Activated CD8-positive, alpha-beta memory T cell treated with anti-CD3 and anti-CD28 coated beads, Interleukin-2, amount 50 U/mL, for 24 hours (primary cell): ENCODE data around the gene ANGPTL7.
"Not testable (repeated sequence)": the region's sequence is repeated elsewhere in the genome, so short reads cannot be mapped to it uniquely, and the experiment has no call there.

Source experiments
- DNase-seq: peaks from one replicate; pipeline ENCODE4 v3.0.0-alpha.2; 2020; ENCODE audit errors: extremely low read depth

ANGPTL7 gene, protein sequence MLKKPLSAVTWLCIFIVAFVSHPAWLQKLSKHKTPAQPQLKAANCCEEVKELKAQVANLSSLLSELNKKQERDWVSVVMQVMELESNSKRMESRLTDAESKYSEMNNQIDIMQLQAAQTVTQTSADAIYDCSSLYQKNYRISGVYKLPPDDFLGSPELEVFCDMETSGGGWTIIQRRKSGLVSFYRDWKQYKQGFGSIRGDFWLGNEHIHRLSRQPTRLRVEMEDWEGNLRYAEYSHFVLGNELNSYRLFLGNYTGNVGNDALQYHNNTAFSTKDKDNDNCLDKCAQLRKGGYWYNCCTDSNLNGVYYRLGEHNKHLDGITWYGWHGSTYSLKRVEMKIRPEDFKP

DNA sequence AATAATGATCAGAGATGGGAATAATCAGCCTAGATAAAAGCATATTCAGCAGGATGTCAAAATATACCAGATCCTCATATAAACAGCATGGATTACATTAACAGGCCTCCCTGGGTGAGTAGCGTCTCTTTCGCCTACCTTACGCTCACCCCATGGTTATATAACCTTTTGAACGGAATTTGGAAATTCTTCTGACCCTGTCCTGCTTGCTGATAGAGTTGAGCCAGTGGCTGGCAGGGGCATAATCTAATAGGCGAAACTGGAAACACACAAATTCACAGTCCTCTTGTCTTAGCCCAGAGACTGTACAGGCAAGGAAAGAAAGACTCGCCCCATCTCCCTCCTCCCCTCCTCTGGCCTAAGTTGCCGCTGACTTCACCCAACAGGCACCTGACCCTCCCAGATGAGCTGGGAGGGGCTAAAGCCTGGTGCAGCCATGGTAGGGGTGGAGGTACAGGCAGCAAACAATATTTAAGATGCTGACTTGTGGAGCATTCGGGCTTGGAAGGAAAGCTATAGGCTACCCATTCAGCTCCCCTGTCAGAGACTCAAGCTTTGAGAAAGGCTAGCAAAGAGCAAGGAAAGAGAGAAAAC is at the start of gene ANGPTL7:
Gene ANGPTL7 (plus strand): TSS at position 498 of the 594 bp plus-strand sequence. CDS start 225 bp downstream, outside the sequence.
- no peak for DNase-seq

DNA sequence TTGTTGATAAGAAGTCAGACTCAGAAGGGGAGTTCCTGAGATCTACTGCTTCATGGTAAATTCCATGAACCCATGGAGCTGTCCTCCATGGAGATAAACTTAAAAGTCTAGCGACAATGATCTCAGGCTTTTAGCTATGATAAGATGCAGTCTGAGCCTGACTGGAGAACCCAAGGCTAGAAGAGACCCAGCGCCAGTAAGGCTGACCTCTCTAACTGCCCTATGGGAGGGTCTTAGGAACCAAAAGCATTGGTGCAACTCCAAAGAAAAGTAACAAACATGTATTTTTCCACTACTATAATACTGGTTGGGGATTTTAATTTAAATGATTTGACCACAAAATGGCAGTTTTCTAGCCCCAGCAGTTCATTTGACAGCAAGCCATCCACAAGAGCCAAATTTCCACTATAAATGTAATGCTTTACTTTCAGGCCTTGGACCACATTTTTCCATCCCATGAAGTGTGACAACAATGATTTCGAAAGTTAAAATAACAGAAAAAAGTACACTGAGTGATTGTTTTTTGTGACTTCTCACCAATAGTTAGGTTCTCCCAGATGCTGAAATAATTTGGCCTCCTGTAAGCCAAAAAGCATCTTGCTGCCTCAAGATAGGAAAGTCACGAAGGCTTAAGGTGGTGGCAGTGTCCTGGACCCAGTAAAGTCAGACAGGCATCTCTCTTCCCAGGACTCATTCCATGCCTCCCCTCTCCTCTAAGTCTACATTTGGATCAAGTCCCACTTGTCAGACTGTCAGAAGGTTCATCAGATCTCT is 46.4 kb upstream of the ANGPTL7 start:
- no peak for DNase-seq

DNA sequence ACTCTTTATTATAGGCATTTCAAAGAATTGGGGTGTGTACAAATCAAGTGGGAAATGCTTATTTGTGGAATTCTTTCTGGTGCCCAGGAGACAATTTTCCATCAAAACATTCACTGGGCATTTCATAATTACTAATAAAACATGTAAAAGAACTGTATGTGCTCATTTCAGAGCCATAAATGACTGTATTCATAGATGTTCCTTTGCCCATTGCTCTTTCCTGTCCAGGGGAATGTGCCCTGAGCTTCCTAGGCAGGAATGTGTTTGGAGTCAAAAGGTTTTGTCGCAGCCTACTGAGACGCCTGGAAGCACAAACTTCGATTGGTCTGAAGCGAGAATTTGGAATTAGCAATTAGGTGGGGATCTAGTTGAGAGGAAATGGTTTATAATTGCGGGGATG is 45.8 kb upstream of the ANGPTL7 start:
- no peak for DNase-seq

DNA sequence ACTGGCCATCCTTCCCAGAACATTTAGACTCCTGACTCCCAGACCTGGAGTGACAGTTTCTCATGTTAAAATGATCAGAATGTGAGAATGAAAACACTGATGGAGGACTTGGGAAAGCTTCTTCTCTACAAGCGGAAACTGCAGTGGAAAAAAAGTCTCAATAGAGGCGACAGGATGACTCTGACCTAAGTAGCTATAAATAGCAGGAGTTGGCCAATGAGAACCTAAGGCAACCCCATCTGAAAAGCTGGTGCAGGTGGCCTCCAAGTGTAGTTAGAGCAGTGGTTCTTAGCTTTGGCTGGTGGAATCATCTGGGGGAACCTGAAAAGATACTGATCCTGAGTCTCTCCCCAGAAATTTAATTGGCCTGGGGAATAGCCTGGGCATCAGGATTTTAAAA is 45.2 kb upstream of the ANGPTL7 start:
- DNase-seq = no peak

DNA sequence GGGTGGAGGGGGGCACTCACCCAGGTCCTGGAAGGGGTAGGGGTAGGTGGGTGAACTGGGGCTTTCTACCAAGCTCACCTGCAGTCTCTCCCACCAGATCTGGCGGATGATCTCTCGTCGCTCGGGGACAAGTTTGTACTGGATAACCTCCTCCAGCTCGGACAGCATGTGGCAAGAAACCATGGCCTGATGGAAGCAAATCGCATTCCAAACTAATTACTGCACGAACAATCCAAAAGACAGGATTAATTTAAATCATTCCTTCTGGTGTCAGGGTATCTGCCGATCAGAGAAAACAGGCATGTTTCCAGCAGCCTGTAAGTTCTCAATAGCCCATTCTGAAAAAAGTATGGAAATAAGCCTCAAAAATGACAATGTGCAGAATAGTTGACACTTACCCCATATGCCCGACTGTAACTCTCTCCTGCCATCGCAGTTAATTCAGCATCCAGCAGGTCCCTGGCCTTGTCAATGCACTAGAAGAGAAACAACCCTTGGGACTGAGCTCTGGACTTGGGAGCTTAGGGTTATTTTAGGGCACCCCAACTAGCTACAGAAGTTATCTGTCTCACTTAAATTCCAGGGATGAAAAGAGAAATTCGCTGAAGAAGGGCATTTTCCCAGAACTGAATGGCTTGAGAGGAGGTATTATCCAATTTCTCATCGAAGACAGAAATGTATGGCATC is 44.4 kb upstream of the ANGPTL7 start:
- DNase-seq = no peak

DNA sequence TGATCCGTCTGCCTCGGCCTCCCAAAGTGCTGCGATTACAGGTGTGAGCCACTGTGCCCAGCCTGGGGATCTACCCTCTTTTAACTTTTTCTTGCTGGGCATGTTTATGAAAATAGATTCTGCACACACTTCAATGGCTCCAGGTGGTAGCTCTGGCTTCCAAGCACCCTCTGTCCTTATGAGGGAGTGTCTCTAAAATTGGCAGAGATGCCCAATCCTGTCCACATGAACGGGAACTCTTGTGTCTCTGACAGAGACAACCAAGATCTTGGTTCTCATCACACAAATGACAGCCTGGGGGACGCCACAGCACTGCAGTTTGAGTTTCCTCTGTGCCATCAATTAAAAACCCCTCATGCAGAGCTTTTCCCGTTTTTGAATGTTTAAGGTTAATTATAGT is 43.4 kb upstream of the ANGPTL7 start:
- DNase-seq = no peak

DNA sequence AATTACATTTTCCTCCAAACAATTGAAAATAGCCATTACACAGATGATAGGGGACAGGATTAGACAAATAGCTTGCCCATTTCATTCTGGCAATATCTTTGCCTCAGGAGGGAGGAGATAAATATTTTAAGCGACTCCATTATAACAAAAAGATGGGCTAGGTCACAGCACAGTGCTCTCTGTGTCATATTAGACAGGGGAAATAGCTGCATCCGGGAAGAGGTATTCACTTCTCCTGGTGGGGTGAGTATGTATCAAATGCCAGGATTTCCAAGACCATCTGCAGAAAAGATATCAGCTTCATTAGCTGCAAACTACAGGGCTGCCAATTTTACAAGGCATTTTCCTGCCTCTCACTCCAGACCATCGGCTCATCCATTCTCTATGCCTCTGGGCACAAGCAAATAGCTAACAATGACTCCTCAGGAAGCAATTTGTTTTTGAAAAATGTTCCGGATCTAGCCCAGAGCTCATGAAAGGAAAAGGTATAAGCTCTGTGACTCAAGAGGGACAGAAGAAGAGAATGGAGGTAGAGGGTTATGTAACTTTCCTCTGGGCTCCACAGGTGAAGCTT is 41.9 kb upstream of the ANGPTL7 start:
- no peak for DNase-seq

DNA sequence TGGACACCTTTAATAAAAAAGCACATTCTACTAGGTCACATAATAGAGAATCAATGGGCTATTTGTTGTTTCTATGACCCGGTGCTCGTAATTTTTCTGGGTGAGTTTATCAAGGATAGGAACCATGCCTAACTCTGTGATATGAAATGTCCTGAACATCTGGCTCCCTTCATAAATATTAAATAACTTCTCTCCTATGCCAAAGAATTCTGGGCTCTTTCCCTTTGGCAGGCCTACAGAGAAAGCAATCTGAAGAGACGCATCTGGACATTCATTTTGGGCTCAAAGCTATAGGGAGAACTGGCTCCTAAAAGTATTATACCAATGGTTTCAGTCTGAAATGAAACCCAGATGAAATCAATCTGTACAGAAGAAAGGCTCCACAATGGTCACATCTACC is 38.8 kb upstream of the ANGPTL7 start:
- no peak for DNase-seq

DNA sequence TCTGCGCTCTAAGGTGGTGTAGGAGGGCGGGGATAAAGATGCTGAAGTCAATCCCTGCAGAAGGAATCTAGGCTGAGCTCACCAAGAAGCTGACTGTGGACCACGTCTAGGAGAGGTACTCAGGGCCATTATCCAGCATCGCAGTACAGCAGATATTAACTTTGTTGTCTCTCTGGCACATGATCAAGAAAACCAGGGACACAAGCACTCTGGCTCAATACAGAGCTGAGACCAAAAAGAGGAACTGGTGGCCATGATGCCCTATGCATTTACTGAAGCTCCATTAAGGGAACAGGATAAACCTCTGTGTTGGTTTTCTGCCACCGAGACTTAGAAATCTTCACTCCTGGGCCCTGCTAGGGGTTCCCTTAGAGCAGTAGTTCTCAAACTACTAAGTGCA is 38.0 kb upstream of the ANGPTL7 start:
- no peak for DNase-seq

DNA sequence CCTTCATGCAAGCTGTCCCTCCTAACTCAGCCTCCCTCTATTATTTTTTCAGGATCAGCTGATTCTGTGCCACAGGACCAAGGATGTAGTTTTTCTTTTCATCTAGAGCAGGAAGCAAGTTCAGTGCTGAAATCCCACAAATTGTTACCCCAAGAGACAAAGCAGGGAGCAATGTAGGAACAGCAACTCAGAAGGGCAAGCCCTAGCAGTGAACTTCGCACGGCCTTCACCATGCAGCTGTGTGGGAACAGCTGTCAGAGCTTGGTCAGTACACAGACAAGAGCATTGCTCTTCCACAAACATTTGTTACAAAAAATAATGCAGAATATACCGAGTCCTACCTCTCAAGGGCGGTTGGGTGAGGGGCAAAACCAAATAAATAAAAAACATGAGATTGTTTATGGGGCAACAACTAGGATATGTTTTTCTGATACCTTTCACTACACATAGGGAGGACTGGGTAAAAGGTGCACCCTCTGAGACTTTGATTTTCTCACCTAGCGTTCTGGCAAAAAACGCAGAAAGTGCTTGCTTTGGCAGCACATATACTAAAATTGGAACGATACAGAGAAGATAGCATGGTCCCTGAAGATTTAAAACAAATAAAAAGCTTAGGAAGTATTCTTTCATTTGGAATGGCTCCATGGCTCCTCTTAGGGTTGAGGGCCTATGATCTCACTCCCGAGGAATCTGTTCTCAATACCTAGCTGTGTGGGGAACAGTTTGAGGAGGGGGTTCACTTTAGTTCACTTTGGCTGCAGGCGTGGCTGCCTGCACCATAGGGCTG is 37.1 kb upstream of the ANGPTL7 start:
- no peak for DNase-seq

DNA sequence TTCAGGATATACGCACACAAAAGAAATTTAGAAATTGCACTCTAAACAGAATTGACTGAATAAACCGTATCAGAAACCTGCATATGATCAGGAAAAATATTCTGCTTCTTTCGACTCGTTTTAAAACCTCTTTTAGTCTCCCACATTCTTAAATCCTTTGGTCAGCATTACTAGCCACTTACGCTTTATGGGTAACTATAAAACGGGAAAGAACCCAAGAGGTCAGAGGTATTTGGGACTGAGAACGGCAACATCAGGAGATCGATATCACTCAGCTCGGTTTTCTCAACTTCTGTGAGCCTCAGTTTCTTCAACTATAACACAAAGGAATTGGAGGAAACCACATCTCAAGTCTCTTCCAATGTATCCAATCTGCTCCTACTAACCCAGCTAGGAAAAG is 36.4 kb upstream of the ANGPTL7 start:
- DNase-seq = no peak

DNA sequence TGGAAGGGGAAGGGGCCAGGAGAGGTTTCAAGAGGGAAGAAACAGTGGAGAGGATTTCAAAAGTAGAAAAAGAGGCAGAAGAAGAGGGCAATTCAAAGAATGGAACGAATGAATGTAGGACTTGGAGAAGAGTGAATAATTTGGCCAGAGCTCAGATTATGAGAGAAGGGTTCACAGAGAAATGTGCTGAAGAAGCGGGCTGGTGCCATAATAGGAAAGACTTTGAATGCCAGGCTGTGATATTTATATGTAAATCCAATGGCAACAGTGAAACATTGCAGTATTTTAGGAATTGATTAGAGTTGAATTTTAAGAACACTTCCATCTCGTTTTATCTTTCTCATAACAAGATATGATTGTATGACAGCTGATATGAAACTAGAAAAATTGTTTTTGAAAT is 36.0 kb upstream of the ANGPTL7 start:
- no peak for DNase-seq

DNA sequence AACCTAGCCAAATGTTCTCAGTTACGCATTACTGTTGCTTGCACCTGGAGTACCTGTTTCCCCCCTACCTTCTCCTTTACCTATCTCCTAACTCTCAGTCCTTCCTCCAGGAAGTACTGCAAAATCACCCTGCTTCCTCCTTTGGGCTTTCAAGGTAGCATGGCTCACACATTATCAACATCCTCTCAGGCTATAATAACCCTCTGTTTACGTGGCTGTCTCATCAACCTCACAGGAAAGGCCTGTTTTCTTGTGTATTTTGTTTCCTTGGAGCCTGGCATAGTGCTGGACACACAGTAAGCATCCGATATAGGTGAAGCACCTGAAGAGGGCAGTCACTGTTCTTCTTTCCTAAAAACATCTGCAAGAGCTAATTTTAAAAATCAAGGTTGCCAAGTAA is 32.7 kb upstream of the ANGPTL7 start:
- DNase-seq = no peak

DNA sequence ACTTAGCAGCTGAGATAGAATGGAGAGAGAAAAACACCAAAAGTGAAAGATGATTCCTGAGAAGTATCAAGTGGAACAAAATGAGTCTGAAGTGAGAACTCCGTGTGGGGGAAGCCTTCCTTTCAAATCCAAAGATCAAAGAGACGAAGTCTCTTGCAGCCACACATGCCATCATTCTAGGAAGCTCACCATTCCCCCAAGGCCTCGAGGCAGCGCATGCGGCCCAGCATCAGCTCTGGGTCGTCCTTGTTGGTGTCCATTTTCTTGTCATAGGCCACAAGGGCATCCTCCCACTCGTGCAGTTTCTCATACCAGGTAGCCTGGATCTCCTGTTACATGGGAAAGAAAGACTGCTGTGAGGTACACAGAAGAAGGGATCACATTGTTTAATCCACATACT is 32.2 kb upstream of the ANGPTL7 start:
- DNase-seq = no peak

DNA sequence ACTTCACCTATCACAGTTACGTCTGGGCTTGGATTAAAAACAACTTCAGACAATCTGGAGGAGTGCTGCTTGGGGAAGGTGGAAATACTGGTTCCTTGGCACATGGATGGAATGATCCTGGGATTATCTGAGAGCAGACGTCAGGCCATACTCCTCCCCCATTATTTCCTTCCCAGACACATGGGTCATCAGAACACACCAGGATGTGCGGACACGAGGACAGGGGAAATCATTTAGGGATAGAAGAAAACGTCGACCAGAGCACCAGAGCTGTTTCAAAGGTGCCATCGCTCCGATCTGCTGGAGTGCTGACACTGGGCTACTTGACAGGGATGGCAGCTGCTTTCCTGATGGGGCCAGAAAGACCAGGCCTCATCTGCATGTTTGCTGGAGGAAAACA is 31.8 kb upstream of the ANGPTL7 start:
- DNase-seq = no peak

DNA sequence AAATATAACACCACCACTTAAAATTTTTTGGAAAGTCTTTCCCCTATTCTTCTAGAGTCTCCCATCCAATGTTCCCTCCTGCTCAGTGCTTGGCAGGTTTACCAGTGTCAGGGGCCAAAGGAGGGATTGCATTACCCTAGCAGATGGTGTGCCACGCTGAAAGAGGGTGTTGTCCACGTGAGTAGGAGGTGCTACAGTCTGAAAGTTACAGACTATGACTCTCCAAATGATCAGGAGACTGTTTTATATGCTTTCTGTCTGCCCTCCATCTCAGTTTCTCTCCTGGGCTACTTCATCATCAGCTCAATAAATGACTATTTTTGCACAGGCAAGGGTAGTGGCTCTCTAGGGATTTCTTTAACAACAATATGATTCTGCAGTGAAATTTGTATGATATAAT is 31.3 kb upstream of the ANGPTL7 start:
- no peak for DNase-seq

DNA sequence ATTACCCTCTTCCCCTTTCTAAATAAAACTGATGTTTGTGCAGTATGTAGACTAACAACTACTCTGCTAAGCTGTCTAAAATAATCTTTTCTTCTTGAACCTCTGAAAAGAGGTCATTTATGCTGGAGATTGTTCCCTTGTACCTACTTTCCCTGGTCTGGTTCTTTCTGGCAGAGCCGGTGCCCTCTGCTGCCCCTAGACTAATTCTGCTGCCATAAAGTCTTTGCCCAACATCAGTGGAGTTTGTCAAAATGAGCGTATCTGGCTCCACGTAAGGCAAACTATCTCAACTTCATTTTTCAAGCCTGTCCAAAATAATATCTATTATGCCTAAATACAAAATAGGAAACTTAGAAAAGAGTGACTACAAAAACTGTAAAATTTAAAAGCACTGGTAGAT is 30.9 kb upstream of the ANGPTL7 start:
- DNase-seq = no peak

DNA sequence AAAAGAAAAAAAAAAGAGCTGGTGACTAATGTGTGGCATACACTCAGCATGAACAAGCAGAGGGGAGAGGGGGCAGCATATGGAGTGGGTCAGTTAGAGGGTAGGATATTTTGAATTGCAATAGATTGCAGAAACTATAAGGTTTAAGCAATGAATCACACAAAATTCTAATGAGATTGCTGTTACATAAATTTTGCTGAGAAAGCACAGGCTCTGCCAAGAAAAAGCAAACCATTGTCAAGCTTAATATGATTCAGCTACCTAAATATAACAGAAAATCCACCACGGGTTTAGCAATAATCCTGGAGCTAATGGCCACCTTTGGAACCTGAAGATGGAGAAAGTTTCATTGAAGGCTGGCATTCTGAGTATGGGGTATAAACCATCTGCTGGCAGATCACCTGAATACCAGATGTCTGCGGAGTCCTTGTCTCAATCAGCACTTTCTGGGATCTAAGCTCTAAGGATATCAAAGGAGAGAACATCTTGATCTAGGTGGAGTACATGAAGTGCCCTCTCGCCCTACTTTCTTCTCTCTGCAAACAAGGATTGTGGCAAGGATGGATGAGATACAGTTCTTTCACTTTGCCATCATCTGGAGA is 30.3 kb upstream of the ANGPTL7 start:
- DNase-seq = no peak

DNA sequence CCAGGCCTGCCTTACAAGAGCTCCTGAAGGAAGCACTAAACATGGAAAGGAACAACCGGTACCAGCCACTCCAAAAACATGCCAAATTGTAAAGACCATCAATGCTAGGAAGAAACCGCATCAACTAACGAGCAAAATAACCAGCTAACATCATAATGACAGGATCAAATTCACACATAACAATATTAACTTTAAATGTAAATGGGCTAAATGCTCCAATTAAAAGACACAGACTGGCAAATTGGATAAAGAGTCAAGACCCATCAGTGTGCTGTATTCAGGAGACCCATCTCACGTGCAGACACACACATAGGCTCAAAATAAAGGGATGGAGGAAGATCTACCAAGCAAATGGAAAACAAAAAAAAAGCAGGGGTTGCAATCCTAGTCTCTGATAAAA is 26.4 kb upstream of the ANGPTL7 start:
- not testable (repeated sequence) for DNase-seq

DNA sequence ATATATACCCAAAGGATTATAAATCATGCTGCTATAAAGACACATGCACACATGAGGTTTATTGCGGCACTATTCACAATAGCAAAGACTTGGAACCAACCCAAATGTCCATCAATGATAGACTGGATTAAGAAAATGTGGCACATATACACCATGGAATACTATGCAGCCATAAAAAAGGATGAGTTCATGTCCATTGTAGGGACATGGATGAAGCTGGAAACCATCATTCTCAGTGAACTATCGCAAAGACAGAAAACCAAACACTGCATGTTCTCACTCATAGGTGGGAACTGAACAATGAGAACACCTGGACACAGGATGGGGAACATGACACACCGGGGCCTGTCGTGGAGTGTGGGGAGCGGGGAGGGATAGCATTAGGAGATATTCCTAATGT is 22.4 kb upstream of the ANGPTL7 start:
- not testable (repeated sequence) for DNase-seq

DNA sequence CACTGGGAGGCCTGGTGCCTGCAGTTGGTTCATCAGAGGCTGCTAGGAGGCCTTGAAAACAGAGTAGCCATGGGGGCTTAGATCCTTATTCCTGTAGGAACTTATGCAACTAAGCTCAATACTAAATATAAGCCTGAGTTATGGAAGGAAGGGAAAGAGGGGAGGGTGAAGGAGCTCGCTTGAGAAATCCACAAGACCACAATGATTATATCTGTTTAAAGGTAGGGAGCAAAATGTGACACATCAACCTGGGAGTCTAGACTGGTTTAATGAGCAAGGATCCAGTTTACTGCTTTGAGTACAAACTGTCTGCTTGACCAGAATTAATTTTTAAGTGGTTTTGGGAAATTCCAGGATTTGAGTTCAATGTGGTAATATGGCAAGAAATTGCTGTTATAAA is 20.4 kb upstream of the ANGPTL7 start:
- no peak for DNase-seq
